Frontal cortex (tissue), 4 donors: ENCODE data around the gene P2RY6. TPM values are rescaled to one million over a fixed set of nuclear protein-coding genes. Genes with fewer than 3 reads are reported as not detected.

Source experiments
- DNase-seq, 2 donors: peaks; one replicate each; pipeline ENCODE4 v3.0.0; 2012; ENCODE audit warnings: low spot score in 2 of 2
- FAIRE-seq: peaks from 2 replicates; lab custom pipeline; 2012; peaks lifted over from hg19 to GRCh38; lab: Jason Lieb, UNC
- total RNA-seq: library from RNA; depleted of rRNA; stranded (reverse); fragments of >200 nt; gene quantifications from one replicate; pipeline ENCODE4 v1.2.3, GENCODE V29; 2014
- donor health status: control.
- donor health status: control.
- donor health status: control.

P2RY6 gene
- total RNA-seq, 1 donor from 2014 or later = under 0.01 TPM

GRCh38 chr11:73310661-73311393 is 38.7 kb downstream of the P2RY6 start:
- DNase-seq = no peak
- no peak for FAIRE-seq

DNA sequence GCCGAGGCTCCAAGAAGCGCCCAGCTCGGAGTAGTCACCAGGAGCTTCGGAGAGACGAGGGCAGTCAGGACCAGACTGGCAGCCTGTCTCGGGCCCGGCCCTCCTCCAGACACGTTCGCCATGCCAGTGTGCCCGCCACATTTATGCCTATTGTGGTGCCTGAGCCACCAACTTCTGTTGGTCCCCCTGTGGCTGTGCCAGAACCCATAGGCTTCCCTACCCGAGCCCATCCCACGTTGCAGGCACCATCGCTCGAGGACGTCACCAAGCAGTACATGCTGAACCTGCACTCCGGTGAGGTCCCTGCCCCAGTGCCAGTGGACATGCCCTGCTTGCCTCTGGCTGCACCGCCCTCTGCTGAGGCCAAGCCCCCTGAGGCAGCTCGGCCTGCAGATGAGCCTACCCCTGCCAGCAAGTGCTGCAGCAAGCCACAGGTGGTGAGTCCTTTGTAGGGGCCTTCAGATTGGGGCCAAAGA is 39.3 kb downstream of the P2RY6 start:
- no peak for FAIRE-seq

DNA sequence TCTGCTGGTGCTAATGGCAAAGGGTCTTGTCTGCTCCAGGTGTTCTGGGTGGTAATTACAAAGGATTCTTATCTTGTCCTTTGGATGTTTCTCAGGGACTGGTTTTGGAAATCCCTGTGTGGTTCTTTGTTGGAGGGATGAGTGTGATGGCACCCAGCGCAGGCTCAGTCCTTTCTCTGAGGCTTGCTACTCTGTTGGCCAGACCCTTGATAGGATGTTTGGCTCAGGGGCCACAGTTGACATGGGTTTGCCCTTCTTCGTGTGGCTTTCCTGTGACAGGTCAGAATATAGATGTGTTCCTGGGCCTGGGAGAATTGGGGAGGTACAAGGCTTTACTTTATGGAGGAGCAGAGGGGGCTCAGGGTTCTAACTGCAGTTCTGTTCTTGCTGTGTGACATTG is 39.9 kb downstream of the P2RY6 start:
- FAIRE-seq = no peak
- DNase-seq = no peak

More for the DNA sequence above, 39.3 kb downstream of the P2RY6 start:
- no peak for DNase-seq

DNA sequence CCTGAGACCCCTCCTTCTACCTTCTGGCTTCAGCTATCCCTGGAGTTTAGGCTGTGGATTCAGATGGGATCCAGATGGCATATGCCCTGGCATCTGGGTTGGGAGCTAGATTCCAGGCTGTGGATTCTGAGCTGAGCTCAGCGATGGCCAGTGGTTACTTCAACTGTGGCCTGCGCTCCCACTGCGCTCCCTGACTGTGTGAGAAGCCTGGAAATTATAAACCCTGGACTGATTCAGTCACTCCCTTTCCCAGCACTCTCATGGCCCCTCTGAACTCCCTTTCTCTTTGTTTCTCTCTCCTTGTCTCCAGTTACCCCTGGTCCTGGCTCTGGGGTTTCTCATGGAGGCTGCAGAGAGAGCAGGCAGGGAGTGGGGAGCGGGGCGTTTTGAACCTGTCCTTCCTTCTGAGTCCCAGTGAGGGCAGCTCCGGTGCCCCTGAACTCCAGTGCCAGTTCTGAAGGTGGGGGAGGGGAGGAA is 40.8 kb downstream of the P2RY6 start:
- DNase-seq (no peak), FAIRE-seq (no peak)

DNA sequence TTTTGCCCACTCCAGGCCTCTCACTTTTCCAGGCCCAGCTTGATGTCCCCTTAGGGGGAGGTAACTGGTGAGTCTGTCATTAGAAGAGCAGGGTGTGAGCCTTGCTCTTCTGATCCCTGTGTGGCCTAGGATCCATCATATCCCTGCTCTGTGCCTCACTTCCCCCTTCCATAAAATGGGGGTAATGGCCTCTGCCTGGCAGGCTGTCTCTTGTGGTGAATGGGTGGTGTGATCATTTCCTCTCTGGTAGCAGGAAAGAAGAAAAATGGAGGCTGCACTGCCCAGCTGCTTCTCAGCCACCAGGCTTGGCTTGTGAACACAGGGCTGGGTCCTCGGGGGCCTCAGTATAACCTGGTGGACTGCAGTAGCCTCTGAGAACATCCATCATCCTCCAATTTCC is 41.5 kb downstream of the P2RY6 start:
- no peak for DNase-seq
- no peak for FAIRE-seq

- peak; percentile 65 to 75 for DNase-seq
- FAIRE-seq = no peak
Observed at GRCh38 chr11:73314117-73314961, 42.2 kb downstream of the P2RY6 start.

DNA sequence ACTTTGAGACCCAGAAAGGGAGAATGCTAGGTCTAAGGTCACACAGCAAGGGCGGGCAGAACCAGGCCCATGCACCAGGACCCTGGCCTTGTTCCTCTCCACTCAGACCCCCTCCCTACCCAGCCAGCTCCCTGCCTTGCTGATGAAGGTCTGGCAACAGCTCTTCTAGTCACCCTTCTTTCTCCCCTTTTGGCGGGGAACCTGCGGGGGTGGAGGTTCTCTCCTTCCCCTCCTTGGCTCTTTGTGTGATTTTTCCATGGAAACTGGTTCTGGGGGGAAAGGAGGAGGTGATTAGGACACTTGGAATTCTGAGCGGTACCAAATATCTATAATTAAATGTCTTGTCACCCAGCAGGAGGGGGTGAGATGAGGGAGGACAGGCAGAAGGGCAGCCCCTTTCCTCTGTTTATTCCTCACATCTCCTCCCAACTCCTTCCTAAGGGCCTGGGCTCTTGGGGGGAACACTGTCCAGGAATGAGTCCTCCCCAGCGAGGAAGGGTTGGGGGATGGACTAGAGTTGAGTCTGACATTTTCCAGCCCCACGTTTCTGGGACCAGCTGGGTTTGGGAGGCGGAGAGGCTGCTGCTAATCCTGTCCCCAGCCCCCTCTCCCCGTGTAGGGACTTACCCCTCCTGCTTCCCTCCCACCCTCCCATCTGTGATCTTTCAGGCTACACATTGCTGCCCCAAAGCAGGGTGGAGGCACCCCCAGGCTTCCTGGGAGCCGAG is 43.3 kb downstream of the P2RY6 start:
- FAIRE-seq = no peak
- no peak for DNase-seq

GRCh38 chr11:73316422-73316821 is 44.3 kb downstream of the P2RY6 start:
- FAIRE-seq = no peak

DNA sequence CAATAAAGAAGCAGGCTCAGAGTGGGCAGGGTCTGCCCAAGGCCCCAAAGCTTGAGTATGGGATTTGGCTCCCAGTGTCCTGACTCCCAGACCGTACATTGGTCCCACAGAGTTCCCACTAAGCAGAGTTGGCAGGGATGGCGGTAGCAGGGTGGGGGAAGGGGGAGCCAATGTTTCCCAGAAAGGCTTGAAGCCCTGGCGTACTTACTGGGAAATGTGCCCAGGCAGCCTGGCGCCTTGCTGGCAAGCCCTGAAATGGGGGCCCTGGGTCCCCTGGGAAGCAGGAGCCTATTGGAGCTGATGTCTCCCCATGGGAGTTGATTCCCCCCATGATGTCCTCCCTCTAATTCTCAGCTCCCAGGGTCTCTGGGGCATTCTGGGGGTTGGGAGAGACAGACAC is 45.2 kb downstream of the P2RY6 start:
- no peak for FAIRE-seq

More at GRCh38 chr11:73316422-73316821, 44.3 kb downstream of the P2RY6 start:
- no peak for DNase-seq

GRCh38 chr11:73317803-73318202 is 45.7 kb downstream of the P2RY6 start:
- DNase-seq = no peak
- no peak for FAIRE-seq

More for the DNA sequence above, 45.2 kb downstream of the P2RY6 start:
- no peak for DNase-seq

GRCh38 chr11:73318501-73319011 is 46.4 kb downstream of the P2RY6 start:
- FAIRE-seq (no peak), DNase-seq (no peak)

DNA sequence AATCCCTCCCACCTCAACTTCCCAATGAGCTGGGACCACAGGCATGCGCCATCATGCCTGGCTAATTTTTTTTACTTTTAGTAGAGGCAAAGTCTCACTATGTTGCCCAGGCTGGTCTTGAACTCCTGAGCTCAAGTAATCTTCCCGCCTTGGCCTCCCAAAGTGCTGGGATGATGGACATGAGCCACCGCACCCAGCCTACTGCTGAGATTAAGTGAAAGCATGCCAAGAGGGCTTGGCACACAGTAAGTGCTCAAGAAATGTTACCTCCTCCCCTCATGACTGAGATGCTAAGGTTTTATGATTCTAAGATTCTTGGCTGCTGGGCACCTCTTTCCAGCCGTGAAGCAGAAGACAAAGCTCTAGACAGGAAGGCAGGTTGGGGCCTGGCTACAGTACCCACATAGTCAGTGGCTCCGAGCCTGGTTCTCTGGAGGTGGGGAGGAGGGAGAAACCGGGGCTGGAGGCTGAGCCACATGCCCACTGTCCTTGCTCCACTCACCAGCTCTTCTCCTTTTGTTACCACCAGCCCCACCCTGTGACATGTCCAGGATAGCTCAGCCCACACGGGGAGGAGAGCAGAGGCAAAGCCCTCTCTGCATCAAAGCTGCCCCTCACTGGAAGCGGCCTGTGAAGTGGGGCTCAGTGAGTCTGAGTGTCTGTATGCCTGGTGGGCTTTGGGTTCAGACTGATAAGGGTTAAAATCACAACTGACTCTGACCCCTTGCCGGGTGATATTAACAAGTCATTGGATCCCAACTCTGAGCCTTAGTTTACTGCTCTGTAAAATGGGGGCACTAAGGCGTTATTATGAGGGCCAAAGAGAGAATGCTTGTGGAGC is 48.8 kb downstream of the P2RY6 start:
- no peak for DNase-seq
- no peak for FAIRE-seq

DNA sequence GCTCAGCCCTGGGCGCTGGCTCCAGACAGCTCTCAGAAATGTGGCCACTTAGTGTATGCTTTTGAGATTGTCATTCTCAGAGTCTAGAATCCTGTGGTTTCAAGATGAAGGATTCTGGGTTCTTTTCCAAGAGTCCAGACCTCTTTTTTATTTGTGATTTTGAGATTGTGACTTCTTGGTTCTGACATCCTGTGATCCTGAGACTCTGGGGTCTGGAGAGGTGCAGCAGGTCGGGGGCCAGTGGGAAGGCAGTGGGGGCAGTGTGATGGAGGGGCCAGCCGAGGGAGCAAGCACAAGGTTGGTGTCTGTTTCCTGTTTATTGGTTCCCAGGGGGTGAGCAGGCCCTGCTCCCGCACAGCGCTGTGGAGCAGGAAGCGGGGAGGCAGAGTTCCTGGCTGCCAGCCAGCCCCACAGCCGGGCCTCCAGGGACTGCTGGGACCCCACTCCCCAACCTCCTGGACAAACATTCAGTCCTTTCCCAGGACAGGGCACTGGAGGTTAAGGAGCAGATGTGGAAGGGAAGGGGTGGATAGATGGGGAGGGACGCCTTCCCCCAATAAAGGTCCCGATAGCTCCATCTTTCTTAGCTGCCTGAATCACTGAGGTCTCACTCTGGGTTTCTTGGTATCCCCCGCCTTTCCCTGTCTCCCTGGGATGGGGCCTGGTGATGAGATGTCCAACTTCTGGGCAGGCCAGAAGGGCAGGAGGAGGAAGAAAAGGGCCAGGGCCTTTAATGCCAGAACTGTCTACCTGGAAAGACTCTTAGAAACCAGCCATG is 49.7 kb downstream of the P2RY6 start:
- DNase-seq (no peak), FAIRE-seq (no peak)

DNA sequence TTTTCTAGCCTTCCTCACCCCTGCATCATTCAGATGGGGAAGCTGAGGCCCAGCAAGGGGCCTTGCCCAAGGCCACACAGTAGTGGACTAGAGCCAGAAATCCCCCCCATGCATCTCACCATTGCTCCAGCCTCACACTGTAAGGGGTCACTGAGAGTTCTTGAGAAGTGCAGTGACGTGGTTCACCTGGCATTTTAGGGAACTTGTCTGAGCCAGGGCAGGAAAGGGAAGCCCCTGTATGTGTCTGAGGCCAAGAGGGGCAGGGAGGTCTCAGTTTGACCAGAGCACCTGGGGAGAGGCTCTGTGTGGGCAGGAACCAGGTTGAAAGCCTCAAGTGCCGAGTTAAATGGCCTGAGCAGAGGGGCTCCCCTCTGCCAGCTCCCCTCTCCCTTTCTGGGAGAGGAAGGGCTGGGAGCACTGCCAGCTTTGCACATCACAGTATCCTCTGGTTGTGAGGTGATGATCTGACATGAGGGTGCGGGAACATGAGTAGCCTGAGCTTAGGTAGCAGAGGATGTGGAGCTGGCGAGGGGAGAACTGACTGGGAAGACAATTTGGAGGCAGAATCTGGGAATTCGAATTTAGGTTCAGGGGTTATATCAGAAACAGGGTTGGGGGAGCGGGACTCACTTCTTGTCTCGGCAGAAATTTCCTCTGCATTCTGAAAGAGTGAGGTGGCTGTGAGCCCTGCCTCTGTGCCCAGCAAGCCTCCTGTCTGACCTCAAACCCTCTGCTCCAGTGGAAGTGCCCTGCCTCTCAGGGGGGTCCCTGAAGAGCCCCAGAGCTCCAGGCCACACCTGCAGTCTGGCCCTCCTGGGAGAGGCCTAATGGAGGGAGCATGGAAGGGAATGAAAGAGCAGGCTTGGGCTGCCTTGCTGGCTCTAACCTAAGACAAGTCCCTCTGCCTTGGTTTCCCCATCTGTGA is 50.5 kb downstream of the P2RY6 start:
- FAIRE-seq (no peak), DNase-seq (no peak)

DNA sequence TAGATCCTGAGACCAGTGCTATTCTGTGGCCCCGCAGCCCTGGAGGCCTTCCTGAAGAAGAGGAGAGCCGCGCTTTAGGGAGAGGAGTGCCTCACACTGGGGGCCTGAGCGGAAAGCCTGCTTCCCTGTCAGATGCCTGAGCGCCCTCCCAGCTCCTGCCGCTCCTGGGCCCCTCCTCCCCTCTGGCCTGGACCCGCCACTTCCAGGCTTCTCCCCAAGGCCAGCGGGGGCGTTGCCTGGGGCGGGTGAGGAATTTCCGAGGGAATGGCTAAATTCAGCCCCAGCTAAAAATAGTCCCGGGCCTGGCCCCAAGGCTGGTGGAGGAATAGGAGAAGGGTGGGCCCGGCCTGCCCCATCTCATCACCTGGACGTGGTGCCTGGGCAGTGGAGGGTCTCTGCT is 51.3 kb downstream of the P2RY6 start:
- no peak for FAIRE-seq
- no peak for DNase-seq

GRCh38 chr11:73324116-73324515 is 52.0 kb downstream of the P2RY6 start:
- FAIRE-seq (no peak), DNase-seq (no peak)

DNA sequence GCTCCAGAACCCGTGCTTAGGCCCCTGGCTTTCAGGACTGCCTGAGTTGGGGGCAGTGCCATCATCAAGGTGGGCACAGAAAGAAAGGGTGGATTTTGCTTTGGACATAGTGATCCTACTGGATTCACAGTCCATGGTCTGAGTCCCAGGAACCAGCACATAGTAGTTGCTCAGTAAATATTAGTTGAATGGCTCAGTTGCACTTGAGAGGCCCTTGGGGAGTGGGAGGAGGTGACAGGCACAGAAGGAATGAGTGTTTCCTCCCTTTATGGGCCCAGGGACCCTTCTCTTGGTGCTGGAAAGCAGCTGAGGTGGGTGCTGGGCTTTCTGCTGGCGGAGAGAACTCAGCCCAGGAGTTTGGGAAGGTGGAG is 52.5 kb downstream of the P2RY6 start:
- DNase-seq = no peak
- no peak for FAIRE-seq
